Stimulated activated CD4-positive, alpha-beta T cell treated with anti-CD3 and anti-CD28 coated beads, Interleukin-12 subunit alpha, Interleukin-12 subunit beta, amount 100 ng/mL, for 4 hours (primary cell): Measurements from ENCODE around the gene TBC1D1.

Experiments
- DNase-seq: peaks from one replicate; pipeline ENCODE4 v3.0.0-alpha.2; 2020

TBC1D1 gene, protein sequence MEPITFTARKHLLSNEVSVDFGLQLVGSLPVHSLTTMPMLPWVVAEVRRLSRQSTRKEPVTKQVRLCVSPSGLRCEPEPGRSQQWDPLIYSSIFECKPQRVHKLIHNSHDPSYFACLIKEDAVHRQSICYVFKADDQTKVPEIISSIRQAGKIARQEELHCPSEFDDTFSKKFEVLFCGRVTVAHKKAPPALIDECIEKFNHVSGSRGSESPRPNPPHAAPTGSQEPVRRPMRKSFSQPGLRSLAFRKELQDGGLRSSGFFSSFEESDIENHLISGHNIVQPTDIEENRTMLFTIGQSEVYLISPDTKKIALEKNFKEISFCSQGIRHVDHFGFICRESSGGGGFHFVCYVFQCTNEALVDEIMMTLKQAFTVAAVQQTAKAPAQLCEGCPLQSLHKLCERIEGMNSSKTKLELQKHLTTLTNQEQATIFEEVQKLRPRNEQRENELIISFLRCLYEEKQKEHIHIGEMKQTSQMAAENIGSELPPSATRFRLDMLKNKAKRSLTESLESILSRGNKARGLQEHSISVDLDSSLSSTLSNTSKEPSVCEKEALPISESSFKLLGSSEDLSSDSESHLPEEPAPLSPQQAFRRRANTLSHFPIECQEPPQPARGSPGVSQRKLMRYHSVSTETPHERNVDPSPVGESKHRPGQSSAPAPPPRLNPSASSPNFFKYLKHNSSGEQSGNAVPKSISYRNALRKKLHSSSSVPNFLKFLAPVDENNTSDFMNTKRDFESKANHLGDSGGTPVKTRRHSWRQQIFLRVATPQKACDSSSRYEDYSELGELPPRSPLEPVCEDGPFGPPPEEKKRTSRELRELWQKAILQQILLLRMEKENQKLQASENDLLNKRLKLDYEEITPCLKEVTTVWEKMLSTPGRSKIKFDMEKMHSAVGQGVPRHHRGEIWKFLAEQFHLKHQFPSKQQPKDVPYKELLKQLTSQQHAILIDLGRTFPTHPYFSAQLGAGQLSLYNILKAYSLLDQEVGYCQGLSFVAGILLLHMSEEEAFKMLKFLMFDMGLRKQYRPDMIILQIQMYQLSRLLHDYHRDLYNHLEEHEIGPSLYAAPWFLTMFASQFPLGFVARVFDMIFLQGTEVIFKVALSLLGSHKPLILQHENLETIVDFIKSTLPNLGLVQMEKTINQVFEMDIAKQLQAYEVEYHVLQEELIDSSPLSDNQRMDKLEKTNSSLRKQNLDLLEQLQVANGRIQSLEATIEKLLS (N-terminal part only)

GRCh38 chr4:37890801-37891259 lies at the start of gene TBC1D1:
TSS of gene TBC1D1 (plus strand) at chr4:37891084. CDS start at chr4:37902096, 11,012 bp downstream.
- no peak for DNase-seq

DNA sequence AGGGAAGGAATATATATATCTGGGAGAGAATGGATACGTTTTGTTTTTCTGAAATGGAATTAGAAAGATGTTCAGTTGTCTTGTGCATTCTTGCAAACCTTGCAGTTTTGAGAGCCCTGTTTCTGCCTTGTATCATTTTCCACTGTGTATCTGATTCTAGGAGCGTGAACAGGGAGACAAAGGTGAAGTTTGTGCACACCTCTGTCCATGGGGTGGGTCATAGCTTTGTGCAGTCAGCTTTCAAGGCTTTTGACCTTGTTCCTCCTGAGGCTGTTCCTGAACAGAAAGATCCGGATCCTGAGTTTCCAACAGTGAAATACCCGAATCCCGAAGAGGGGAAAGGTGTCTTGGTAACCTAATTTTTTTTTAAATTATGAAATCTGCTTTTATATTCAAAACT lies 46.7 kb upstream of the TBC1D1 start:
- DNase-seq = no peak

GRCh38 chr4:37845201-37845600 lies 45.7 kb upstream of the TBC1D1 start:
- DNase-seq = no peak

DNA sequence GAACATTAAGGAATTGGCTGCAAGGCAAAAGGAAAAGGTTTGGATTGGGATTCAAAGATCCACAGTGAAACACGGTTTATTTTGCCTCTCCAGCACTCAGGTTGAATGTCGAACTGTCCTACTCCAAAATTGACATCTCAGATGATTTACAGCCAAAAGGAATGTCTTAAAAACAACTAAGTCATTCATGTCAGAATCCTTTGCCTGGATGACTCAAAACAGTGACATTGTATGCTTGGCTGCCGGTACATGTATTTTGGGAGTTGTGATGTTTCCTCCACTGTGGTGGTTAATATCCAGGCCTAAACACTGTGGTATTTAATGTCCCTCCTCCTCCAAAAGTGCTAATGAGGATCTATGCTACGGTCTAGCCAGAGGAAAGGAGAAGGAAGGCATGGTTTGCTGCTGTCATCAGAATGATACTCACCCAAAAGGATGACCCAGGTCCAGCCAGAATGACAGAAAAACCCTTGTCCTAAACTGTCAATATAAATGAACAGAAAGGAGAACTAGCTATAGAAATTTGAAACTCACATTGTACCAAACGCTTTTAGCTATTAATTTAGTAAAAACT lies 43.5 kb upstream of the TBC1D1 start:
- DNase-seq = no peak

GRCh38 chr4:37852376-37852775 lies 38.5 kb upstream of the TBC1D1 start:
- DNase-seq = no peak

GRCh38 chr4:37858112-37858511 lies 32.8 kb upstream of the TBC1D1 start:
- no peak for DNase-seq

- DNase-seq = no peak
Measured at GRCh38 chr4:37858872-37859271, 32.0 kb upstream of the TBC1D1 start.

DNA sequence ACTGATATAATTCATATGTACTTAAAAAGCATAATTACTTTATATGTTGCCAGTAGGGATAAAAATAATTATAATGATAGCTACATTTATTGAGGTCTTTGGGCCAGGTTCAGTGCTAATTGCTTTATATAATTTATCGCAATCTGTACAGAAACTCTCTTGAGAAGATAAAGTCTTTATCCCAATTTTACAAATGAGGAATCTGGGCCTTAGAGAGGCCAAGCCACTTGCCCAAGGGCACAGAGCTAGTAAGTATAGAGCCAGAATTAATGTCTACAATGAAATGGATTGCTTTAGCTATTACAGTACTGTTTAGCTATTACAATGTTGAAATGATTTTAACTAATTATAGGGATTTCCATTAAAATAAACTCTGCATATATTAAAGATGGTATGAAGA lies 30.6 kb upstream of the TBC1D1 start:
- DNase-seq = no peak

DNA sequence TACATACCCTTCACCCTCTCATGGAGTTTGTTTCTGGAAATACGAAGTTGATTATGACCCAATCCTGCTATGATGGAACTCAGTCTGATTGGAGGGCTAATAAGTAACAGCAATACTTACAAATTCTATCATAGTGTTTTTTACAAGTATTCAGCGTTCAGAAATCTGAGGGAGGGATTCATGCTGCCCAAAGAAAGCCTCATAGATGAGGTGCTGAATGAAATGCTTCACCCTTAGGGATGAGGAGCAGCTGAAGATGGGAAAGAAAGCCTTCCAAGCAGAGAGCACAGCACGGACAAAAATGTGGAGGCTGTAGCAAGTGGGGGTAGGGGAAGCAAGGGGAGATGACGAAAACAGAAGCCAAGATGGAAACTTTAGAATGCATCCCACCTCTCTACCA lies 27.9 kb upstream of the TBC1D1 start:
- no peak for DNase-seq

DNA sequence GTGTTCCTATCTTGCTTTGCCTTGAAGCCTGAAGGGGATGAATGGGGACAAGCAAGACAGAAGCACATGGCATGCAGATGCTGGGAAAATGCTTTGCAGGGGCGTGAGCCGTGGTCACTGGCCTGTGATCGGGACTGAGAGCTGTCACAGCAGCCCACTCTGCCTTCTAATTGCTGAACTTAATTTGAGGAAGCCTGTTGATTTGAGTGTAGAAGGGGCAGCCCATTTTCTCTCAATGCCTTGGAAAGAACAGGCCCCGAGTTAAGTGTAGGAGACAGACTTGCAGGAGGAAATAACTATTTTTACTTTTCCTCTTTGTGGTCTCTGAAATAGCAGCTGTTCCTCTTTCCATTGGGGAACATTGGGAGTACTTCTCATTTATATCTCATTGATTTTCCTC lies 26.1 kb upstream of the TBC1D1 start:
- DNase-seq = no peak

GRCh38 chr4:37865450-37865849 lies 25.4 kb upstream of the TBC1D1 start:
- DNase-seq = no peak

DNA sequence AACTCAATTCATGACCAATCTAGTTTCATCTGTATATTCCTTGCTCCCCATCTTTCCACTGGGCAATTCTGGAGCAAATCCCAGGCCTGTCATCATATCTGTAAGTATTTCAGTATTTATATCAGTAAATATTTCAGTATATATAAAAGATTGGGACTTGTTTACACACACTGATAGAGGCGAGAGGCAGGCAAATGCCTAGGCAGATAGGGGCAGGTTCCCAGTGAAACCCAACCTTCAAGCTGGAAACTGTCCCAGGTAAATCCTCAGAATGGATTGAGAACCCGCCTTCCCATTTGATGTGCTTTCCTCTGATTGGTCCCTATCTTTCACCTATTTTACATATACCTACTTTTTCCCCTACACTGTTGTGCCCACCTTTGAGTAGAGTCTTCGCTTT lies 23.8 kb upstream of the TBC1D1 start:
- DNase-seq = no peak

DNA sequence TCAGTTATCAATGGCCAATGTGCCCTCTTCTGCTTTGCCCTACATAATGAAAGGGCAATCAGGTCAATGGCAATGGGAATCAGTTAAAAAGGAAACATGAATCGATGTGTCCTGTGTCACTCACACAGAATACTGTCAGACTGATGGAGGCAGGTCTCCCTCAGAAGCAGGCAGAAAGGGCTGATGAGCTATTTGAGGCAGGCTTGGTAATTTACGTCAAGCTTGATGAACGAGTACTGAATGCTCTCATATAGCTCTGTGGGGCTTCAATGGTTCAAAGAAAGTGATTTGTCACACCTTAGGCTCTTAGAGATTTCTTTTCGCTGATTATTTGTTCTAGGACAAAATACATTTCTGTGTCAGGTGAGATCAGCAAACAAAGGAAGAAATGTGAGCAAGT lies 22.6 kb upstream of the TBC1D1 start:
- no peak for DNase-seq

- no peak for DNase-seq
Measured at GRCh38 chr4:37872310-37872988, 18.4 kb upstream of the TBC1D1 start.

DNA sequence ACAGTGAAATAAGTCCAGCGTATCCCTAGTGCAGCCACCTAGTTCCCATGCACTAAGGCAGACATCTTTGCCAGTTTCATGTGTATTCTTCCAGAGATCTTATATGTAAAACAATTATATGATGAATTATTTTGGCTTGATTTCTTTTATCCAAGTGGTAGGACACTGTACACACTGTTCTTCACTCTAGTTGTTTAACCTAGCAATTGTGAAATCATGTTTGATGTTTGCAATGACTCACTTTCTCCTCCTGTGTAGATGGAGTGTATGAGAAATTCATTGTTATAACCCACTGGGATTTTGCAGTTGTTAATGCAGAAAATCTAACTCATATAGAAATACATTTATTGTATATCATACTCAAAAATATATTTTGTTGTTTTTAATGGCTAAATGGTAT lies 17.5 kb upstream of the TBC1D1 start:
- no peak for DNase-seq

DNA sequence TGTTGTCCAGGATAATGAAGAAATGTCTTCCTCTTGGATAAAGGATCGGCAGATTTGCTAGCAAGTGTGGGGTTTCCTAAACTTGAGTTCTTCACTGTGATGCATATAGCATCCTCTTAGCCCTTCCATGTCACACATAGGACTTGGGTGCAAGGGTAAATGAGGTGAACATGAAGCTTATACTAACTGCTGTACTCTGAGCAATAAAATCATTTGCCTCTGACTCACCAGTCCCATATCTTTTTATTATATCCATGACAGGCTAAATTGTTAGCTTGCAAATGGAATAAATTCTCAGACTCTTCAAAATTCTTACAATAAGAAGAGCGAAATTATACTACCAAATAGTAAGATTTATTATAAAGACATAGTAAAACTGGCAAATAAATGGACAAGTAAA lies 14.7 kb upstream of the TBC1D1 start:
- no peak for DNase-seq

DNA sequence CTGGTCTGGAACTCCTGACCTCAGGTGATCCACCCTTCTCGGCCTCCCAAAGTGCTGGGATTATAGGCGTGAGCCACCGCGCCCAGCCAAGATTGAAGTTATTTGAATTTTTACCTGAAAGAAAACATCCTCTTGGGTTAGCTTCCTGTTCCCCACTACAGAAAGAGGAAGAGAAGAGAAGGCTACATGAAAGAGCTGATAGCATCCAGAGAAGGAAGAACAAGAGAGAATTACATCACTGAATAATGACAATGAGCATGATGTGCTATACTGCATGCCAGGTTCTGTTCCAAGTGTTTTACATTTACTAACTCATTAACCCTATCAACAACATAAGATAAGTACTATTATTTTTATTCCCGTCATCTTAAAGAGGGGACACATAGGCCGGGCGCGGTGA lies 11.5 kb upstream of the TBC1D1 start:
- no peak for DNase-seq

DNA sequence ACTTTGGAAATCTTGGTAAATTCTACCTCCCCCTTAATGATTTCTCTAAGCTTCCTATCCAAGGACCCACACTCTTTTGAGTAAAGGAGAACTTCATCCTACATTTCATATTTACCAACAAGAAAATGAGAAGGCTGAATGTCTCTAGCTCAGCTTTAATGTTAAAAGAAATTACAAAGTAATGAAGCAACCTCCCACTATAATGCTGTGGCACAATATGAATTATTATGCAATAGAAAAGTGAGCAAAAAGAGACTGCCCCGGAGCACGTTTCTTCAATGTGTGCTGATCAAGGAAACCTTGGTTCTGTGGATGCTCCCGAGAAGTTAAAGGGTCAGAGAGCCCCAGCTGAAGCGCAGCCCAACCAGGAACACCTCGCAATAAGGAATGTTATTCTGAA lies 9.1 kb upstream of the TBC1D1 start:
- DNase-seq = no peak

- DNase-seq = no peak
Measured at GRCh38 chr4:37882665-37883296, 8.1 kb upstream of the TBC1D1 start.

DNA sequence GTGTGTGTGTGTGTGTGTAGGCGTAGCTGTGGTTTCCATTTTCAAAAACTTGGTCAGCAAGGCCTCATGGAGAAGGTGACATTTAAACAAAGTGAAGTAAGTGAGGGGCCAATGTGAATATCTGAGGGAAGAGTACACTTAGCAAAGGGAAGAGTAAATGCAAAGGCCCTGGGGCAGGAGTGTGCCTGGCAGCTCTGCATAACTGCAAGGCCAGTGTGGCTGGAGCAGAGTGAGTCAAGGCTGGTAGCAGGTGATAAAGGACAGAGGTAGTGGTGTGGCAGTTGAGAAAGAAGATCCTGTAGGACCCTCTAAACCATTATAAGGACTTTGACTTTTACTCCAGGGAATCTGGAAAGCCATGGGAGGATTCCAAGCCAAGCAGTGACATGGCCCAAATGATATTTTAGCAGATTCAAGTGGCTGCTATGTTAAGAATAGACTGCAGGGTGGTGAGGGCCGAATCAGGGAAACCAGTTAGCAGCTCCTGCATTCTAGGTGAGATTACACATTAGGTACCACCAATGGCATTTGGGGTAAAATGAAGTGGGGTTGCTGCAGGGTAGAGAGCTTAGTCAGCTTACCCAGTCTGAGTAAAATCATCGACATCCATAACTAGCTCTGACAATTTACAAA lies 5.9 kb upstream of the TBC1D1 start:
- DNase-seq = no peak

GRCh38 chr4:37885496-37885895 lies 5.4 kb upstream of the TBC1D1 start:
- no peak for DNase-seq
